ENCODE data around the gene SMAD2. TPM values are rescaled to one million over a fixed set of nuclear protein-coding genes. Genes with fewer than 3 reads are reported as not detected.

SMAD2 gene
- total and polyA plus RNA-seq, 2 experiments from 2014 or later: 30.9 to 90.7 TPM

GRCh38 chr18:47887227-47887626 lies 43.2 kb downstream of the SMAD2 start (continued):
- TF ChIP-seq CTCF (conservative IDR thresholded peaks at IDR 0.05; ENCODE audit: low read depth in 2 of 2): no peak
- TF ChIP-seq, protein P1, sequence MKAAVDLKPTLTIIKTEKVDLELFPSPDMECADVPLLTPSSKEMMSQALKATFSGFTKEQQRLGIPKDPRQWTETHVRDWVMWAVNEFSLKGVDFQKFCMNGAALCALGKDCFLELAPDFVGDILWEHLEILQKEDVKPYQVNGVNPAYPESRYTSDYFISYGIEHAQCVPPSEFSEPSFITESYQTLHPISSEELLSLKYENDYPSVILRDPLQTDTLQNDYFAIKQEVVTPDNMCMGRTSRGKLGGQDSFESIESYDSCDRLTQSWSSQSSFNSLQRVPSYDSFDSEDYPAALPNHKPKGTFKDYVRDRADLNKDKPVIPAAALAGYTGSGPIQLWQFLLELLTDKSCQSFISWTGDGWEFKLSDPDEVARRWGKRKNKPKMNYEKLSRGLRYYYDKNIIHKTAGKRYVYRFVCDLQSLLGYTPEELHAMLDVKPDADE (IDR thresholded peaks at IDR 0.05): no peak
- TF ChIP-seq ZNF114 (CRISPR knock-in tag; IDR thresholded peaks at IDR 0.05): no peak
- no peak for TF ChIP-seq REST (IDR thresholded peaks at IDR 0.05; ENCODE audit: unreplicated experiment)
- no peak for TF ChIP-seq NANOG (IDR thresholded peaks at IDR 0.05; ENCODE audit: borderline replicate concordance)
- no peak for TF ChIP-seq ZNF331 (CRISPR knock-in tag; IDR thresholded peaks at IDR 0.05; ENCODE audit: low read depth)

DNA sequence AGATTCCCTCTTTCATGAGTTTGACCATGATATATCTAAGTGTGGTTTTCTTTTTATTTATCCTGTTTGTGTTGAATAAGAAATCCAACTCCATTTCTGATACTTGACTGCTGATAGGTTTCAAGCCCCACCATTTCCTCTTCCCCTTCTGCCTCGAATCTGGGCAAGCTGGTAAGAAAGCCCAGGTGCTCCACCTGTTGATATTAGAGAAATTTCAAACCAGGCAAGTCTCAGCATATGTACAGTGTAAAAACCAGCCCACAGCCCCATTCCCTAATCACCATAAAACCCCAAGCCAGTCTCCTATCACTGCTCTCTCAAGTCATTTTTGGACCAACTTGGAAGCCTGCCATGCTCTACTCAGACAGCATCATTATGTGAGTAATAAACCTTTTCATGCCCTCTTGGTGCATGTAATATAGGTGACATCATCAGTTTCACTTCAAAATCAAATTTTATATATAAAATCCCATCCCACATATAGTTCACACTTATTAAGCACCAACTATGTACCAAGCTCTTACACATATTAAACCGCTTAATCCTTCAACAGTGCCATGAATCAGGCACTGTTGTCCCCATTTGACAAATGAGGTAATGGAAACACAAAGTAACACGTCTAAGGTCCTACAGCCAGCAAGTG lies 46.6 kb downstream of the SMAD2 start:
- H3K36me3 Mint-ChIP-seq (ENCODE audit: low read depth): peaks cover 27% of the 10 kb centered on the region; the same call in 2 of the 3 replicates
- no peak for DNase-seq (ENCODE audit: low spot score)
- Histone ChIP-seq H3K79me2 (replicated peaks; ENCODE audit: insufficient read depth) (peaks cover 94% of the 10 kb centered on the region), H4K20me1 (replicated peaks; ENCODE audit: insufficient read depth) (peaks cover 13% of the 10 kb centered on the region), H2AFZ (no peak overlapping the region), H3K4me1 (ENCODE audit: insufficient read depth) (no peaks in the 10 kb centered on the region), H3K9me2 (ENCODE audit: insufficient read depth) (no peaks in the 10 kb centered on the region), H3F3A (replicated peaks; ENCODE audit: low read depth) (no peaks in the 10 kb centered on the region), H3K36me3 (ENCODE audit: insufficient read depth) (no peaks in the 10 kb centered on the region; the same call in 1 of the 2 replicates), H3K27ac (ENCODE audit: low read depth) (no peak overlapping the region), H3K4me2 (no peak overlapping the region), H3K4me3 (no peak overlapping the region), H3K27me3 (ENCODE audit: insufficient read depth) (no peaks in the 10 kb centered on the region)
- no peak overlapping the region for H3K4me3 Mint-ChIP-seq
- H3K27me3 Mint-ChIP-seq (ENCODE audit: insufficient read depth, low read depth, poor library complexity): peaks cover 4% of the 10 kb centered on the region
- H3K4me1 Mint-ChIP-seq: peaks cover 2% of the 10 kb centered on the region; the same call in 2 of the 3 replicates
- no peak for ATAC-seq
- no peak overlapping the region; the same call in 1 of the 2 replicates for H3K27ac Mint-ChIP-seq
- no peaks in the 10 kb centered on the region for H3K9me3 Mint-ChIP-seq
- TF ChIP-seq ZNF114 (CRISPR knock-in tag; IDR thresholded peaks at IDR 0.05): no peak
- 0 out of 4 replicates have a peak, but pooled peaks of 1 of the 2 experiments have one; percentile 6 for TF ChIP-seq CTCF (conservative IDR thresholded peaks at IDR 0.05; ENCODE audit: low read depth in 2 of 2)
- no peak for TF ChIP-seq ZNF462 (CRISPR knock-in tag; IDR thresholded peaks at IDR 0.05)

Measured in GM23338 (cell line).